Measurements from ENCODE around the gene NEURL1. TPM values are rescaled to one million over a fixed set of nuclear protein-coding genes. Genes with fewer than 3 reads are reported as not detected.
"Not testable (repeated sequence)": the region's sequence is repeated elsewhere in the genome, so short reads cannot be mapped to it uniquely, and the experiment has no call there.

Gene NEURL1
- total and polyA plus RNA-seq, 4 donors, result 0.14 to 2.0 (median 0.74) TPM

DNA sequence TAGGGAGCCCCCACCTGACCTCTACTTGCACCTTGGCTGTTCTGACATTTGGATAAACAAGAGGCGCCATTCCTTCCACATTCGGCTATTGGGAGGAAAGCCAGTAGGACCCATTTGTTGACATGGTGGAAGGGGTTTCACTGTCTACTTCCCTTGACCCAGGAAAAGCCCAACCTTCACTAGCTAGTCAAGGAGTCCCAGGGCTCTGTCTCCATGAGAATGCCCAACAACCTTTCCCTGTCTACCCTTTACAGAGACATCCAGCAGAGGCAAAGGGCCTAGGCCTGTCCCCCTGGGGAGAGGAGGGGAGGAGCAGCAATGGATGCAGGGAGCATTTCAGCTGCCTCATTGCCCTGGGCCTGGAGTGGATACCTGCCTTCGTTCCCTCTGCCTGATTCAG is 136.1 kb downstream of the NEURL1 start:
- ATAC-seq (ENCODE audit: insufficient read depth, low FRiP score) (no peak), DNase-seq (no peak)
- Histone ChIP-seq H3K9ac (ENCODE audit: insufficient read depth in 1 of 2, low read length in 2 of 2) (no peak overlapping the region), H3K4me3 (no peak overlapping the region), H3K36me3 (ENCODE audit: control insufficient read depth in 4 of 4, insufficient read depth in 4 of 4, low read length in 4 of 4) (peaks cover 0 to 57% (median 36%) of the 10 kb centered on the region in 4 donors), H3K27ac (ENCODE audit: low read depth in 1 of 2, low read length in 1 of 2) (no peak overlapping the region), H3K27me3 (ENCODE audit: control insufficient read depth in 3 of 3, insufficient read depth in 3 of 3, low read length in 2 of 3) (no peaks in the 10 kb centered on the region), H3K4me1 (ENCODE audit: control insufficient read depth in 5 of 5, insufficient read depth in 5 of 5, low read length in 5 of 5) (no peaks in the 10 kb centered on the region), H3K9me3 (ENCODE audit: control insufficient read depth in 4 of 4, insufficient read depth in 3 of 4, low read length in 3 of 4) (no peaks in the 10 kb centered on the region)
- TF ChIP-seq, protein P1, sequence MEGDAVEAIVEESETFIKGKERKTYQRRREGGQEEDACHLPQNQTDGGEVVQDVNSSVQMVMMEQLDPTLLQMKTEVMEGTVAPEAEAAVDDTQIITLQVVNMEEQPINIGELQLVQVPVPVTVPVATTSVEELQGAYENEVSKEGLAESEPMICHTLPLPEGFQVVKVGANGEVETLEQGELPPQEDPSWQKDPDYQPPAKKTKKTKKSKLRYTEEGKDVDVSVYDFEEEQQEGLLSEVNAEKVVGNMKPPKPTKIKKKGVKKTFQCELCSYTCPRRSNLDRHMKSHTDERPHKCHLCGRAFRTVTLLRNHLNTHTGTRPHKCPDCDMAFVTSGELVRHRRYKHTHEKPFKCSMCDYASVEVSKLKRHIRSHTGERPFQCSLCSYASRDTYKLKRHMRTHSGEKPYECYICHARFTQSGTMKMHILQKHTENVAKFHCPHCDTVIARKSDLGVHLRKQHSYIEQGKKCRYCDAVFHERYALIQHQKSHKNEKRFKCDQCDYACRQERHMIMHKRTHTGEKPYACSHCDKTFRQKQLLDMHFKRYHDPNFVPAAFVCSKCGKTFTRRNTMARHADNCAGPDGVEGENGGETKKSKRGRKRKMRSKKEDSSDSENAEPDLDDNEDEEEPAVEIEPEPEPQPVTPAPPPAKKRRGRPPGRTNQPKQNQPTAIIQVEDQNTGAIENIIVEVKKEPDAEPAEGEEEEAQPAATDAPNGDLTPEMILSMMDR (IDR thresholded peaks at IDR 0.05; ENCODE audit: control extremely low read depth, extremely low read depth), result no peak
- WGBS, 2 donors, result 78 to 83% methylated on average over 3 of the region's 3 CpGs

DNA sequence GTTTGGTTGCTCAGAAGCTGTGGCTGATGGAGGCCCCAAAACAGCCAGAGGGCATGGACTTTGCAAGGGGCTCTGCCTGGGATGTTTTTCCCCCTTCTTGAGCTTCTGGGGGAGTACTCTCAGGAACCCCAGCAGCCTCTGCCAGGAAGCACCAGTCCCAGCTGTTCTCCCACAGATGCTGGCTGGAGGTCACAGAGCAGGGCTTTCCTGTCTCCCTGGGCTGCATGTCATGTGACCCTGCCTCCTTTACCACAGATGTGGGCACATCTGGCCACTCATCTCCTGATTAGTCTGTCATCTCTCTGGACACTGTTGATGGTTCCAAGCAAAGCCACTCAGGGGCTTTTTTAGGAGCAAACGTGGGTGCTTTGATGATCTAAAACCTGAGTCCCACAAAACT is 136.7 kb downstream of the NEURL1 start:
- ATAC-seq (ENCODE audit: insufficient read depth, low FRiP score), result no peak

DNA sequence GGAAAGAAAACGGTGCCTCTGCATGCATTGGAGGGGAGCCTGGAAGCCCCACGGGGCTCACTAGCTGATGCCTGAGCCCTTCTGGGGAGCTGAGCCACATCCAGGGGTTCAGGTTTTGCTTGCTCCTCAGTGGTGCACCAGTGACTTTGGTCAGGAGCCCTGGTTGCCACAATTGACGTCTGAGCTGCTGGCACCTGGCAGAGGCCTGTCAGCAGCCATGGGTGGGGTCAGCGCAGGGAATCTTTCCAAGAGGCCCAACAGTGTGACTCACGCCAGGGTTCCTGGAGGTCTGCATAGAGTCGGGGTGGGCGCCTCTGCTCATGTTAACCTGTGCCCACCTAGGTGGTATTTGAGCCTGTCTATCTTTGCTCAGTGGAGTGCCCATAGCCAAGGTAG is 138.7 kb downstream of the NEURL1 start:
- H3K9me3 ChIP-seq (ENCODE audit: control insufficient read depth in 4 of 4, insufficient read depth in 3 of 4, low read length in 3 of 4), result no peaks in the 10 kb centered on the region
- TF ChIP-seq, protein P1 (IDR thresholded peaks at IDR 0.05; ENCODE audit: control extremely low read depth, extremely low read depth), result no peak
- H3K36me3 ChIP-seq (ENCODE audit: control insufficient read depth in 4 of 4, insufficient read depth in 4 of 4, low read length in 4 of 4), result peaks cover 0 to 37% (median 21%) of the 10 kb centered on the region in 4 donors
- H3K4me1 ChIP-seq (ENCODE audit: control insufficient read depth in 5 of 5, insufficient read depth in 5 of 5, low read length in 5 of 5), result peaks cover 4 to 8% (median 5%) of the 10 kb centered on the region in 5 donors
- no peak overlapping the region for H3K27ac ChIP-seq (ENCODE audit: low read depth in 1 of 2, low read length in 1 of 2)
- no peaks in the 10 kb centered on the region for H3K27me3 ChIP-seq (ENCODE audit: control insufficient read depth in 3 of 3, insufficient read depth in 3 of 3, low read length in 2 of 3)
- ATAC-seq (ENCODE audit: insufficient read depth, low FRiP score) (no peak), DNase-seq (no peak)
- H3K4me3 ChIP-seq, result no peak overlapping the region
- WGBS, 2 donors, result 80 to 81% methylated on average over 7 of the region's 7 CpGs
- H3K9ac ChIP-seq (ENCODE audit: insufficient read depth in 1 of 2, low read length in 2 of 2), result no peak overlapping the region

More for the DNA sequence above, 136.7 kb downstream of the NEURL1 start:
- peaks cover 0 to 57% (median 34%) of the 10 kb centered on the region in 4 donors for H3K36me3 ChIP-seq (ENCODE audit: control insufficient read depth in 4 of 4, insufficient read depth in 4 of 4, low read length in 4 of 4)
- H3K9ac ChIP-seq (ENCODE audit: insufficient read depth in 1 of 2, low read length in 2 of 2), result no peak overlapping the region
- WGBS, 2 donors, result 41 to 67% methylated on average over 1 of the region's 1 CpG
- no peaks in the 10 kb centered on the region for H3K9me3 ChIP-seq (ENCODE audit: control insufficient read depth in 4 of 4, insufficient read depth in 3 of 4, low read length in 3 of 4)
- TF ChIP-seq, protein P1 (IDR thresholded peaks at IDR 0.05; ENCODE audit: control extremely low read depth, extremely low read depth), result no peak
- no peaks in the 10 kb centered on the region for H3K4me1 ChIP-seq (ENCODE audit: control insufficient read depth in 5 of 5, insufficient read depth in 5 of 5, low read length in 5 of 5)
- no peak for DNase-seq
- no peak overlapping the region for H3K27ac ChIP-seq (ENCODE audit: low read depth in 1 of 2, low read length in 1 of 2)
- no peaks in the 10 kb centered on the region for H3K27me3 ChIP-seq (ENCODE audit: control insufficient read depth in 3 of 3, insufficient read depth in 3 of 3, low read length in 2 of 3)
- no peak overlapping the region for H3K4me3 ChIP-seq

DNA sequence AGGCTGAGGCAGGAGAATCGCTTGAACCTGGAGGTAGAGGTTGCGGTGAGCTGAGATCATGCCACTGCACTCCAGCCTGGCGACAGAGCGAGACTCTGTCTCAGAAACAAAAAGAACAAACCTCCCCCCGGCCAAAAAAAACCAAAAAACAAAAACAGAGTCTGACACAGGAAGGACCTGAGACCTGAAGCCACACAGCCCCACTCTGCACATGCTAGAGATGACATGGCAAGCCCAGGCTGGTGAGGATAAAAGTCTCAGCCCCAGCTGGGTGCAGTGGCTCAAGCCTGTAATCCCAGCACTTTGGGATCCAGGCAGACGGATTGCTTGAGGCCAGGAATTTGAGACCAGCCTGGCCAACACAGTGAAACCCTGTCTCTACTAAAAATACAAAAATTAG is 139.4 kb downstream of the NEURL1 start:
- not testable (repeated sequence) for H3K9me3 ChIP-seq (ENCODE audit: control insufficient read depth in 4 of 4, insufficient read depth in 3 of 4, low read length in 3 of 4); H3K9ac ChIP-seq (ENCODE audit: insufficient read depth in 1 of 2, low read length in 2 of 2); DNase-seq; ATAC-seq (ENCODE audit: insufficient read depth, low FRiP score); H3K27me3 ChIP-seq (ENCODE audit: control insufficient read depth in 3 of 3, insufficient read depth in 3 of 3, low read length in 2 of 3); H3K4me3 ChIP-seq; H3K27ac ChIP-seq (ENCODE audit: low read depth in 1 of 2, low read length in 1 of 2)
- WGBS, 2 donors, result 95% methylated on average over 6 of the region's 6 CpGs
- peaks cover 6 to 14% (median 10%) of the 10 kb centered on the region in 5 donors for H3K4me1 ChIP-seq (ENCODE audit: control insufficient read depth in 5 of 5, insufficient read depth in 5 of 5, low read length in 5 of 5)
- H3K36me3 ChIP-seq (ENCODE audit: control insufficient read depth in 4 of 4, insufficient read depth in 4 of 4, low read length in 4 of 4), result peaks cover 0 to 32% (median 18%) of the 10 kb centered on the region in 4 donors
